ENCODE data around the gene STARD13.

GRCh38 chr13:33213797-33214196 is 71.8 kb downstream of the STARD13 start:
- no peak for TF ChIP-seq CTCF (optimal IDR thresholded peaks at IDR 0.05 in 1 of 3, IDR thresholded peaks at IDR 0.05 in 1 of 3, conservative IDR thresholded peaks at IDR 0.05 in 1 of 3; ENCODE audit: extremely low read depth in 1 of 3, insufficient read depth in 2 of 3, low read length in 3 of 3)
- no peak for TF ChIP-seq EZH2 (IDR thresholded peaks at IDR 0.05; ENCODE audit: low read length)
